GM12878 (cell line): ENCODE measurements around the gene SLC2A14. TPM values are rescaled to one million over a fixed set of nuclear protein-coding genes. Genes with fewer than 3 reads are reported as not detected.

Experiments
- ATAC-seq: fragments of 200-7000 bp; cut with Tn5 transposase; 3 replicates; pipeline ENCODE4 v1.9.1; 2020; ENCODE audit warnings: mild to moderate bottlenecking, moderate library complexity
- BruUV-seq: library from RNA; stranded (reverse); fragments of 400-500 nt; replicated peaks from 2 replicates; lab custom pipeline; 2021; lab: Mats Ljungman, UMichigan
- CTCF ChIA-PET: fragments of 300-600 bp; sonication (Branson Sonifier 250); formaldehyde crosslinking; extraction: SDS; loops from one replicate; lab custom pipeline; 2021; ENCODE audit warnings: inconsistent platforms; lab: Yijun Ruan, JAX
- POLR2A ChIA-PET: fragments of 350-600 bp; formaldehyde crosslinking; extraction: SDS; loops from one replicate; lab custom pipeline; 2021; ENCODE audit warnings: inconsistent platforms; lab: Charles Lee
- RAD21 ChIA-PET: fragments of 300-600 bp; sonication (Branson Sonifier 250); formaldehyde crosslinking; loops from one replicate; lab custom pipeline; 2023; ENCODE audit warnings: antibody characterized with exemption; ENCODE audit not compliant: unreplicated experiment; lab: Charles Lee
- SMC1A ChIA-PET: fragments of 300-600 bp; sonication (Branson Sonifier 250); formaldehyde crosslinking; loops from one replicate; lab custom pipeline; 2023; ENCODE audit not compliant: unreplicated experiment, uncharacterized antibody; lab: Charles Lee
- DNase-seq: peaks from one replicate; pipeline ENCODE4 v3.0.0-alpha.2; 2011; ENCODE audit warnings: low read depth, low spot score
- FAIRE-seq: peaks from 3 replicates; lab custom pipeline; 2011; peaks lifted over from hg19 to GRCh38; lab: Jason Lieb, UNC
- H2AFZ ChIP-seq: 2 replicates; pipeline ENCODE4 v1.6.0; 2011; ENCODE audit warnings: low read depth, low read length, control low read depth; ENCODE audit not compliant: control insufficient read depth
- H3K27ac ChIP-seq: 2 replicates; pipeline ENCODE4 v1.5.1; 2011; ENCODE audit warnings: control low read depth; ENCODE audit not compliant: control insufficient read depth, insufficient read depth
- H3K27me3 ChIP-seq, 2 experiments: replicated peaks in 1 of 2; 2 replicates each; pipeline versions ENCODE4 v1.6.0 to v1.6.1; 2011; ENCODE audit warnings: low read length in 1 of 2; ENCODE audit not compliant: control insufficient read depth in 2 of 2, insufficient read depth in 2 of 2
- H3K36me3 ChIP-seq, 2 experiments: 2 replicates each; pipeline ENCODE4 v1.5.1; 2011; ENCODE audit warnings: low read length in 1 of 2; ENCODE audit not compliant: control insufficient read depth in 2 of 2, insufficient read depth in 2 of 2
- H3K4me1 ChIP-seq: 2 replicates; pipeline ENCODE4 v1.6.1; 2011; ENCODE audit warnings: mild to moderate bottlenecking, low read length, moderate library complexity, mixed read lengths; ENCODE audit not compliant: control insufficient read depth, insufficient read depth
- H3K4me2 ChIP-seq: 2 replicates; pipeline ENCODE4 v1.6.0; 2011; ENCODE audit warnings: control low read depth; ENCODE audit not compliant: control insufficient read depth, insufficient read depth
- H3K4me3 ChIP-seq: fragments of 200-600 bp; sonication (generic); 2 replicates; pipeline ENCODE4 v1.5.1; 2016
- H3K79me2 ChIP-seq: 2 replicates; pipeline ENCODE4 v1.6.0; 2011; ENCODE audit warnings: low read length; ENCODE audit not compliant: control insufficient read depth, insufficient read depth
- H3K9ac ChIP-seq: 2 replicates; pipeline ENCODE4 v1.8.0; 2011; ENCODE audit warnings: low read length, control low read depth, mixed read lengths; ENCODE audit not compliant: control insufficient read depth, insufficient read depth
- H3K9me3 ChIP-seq: replicated peaks from 3 replicates; pipeline ENCODE4 v1.5.1; 2011; ENCODE audit warnings: mild to moderate bottlenecking, low read length; ENCODE audit not compliant: control insufficient read depth, insufficient read depth
- H4K20me1 ChIP-seq: 2 replicates; pipeline ENCODE4 v1.6.0; 2011; ENCODE audit not compliant: control insufficient read depth, insufficient read depth
- CBFB ChIP-seq: IDR thresholded peaks from 2 replicates; pipeline ENCODE4 v1.6.1; 2016; ENCODE audit warnings: antibody characterized with exemption, low read depth
- EGR1 ChIP-seq, 2 experiments: IDR thresholded peaks; 1 replicate in 1 of 2; 2 replicates in 1 of 2; pipeline ENCODE4 v1.6.1; 2011 to 2012; ENCODE audit warnings: low read depth in 2 of 2, low read length in 2 of 2, borderline replicate concordance in 1 of 2, mild to moderate bottlenecking in 1 of 2, moderate library complexity in 1 of 2
- MTA2 ChIP-seq: fragments of 450-650 bp; IDR thresholded peaks from 2 replicates; pipeline ENCODE4 v1.6.1; 2016; ENCODE audit warnings: low read depth, mild to moderate bottlenecking, moderate library complexity
- NFIC ChIP-seq: IDR thresholded peaks from 2 replicates; pipeline ENCODE4 v1.6.1; 2012; ENCODE audit warnings: low read depth, mild to moderate bottlenecking, inconsistent platforms, low read length, moderate library complexity
- REST ChIP-seq: IDR thresholded peaks from 2 replicates; pipeline ENCODE4 v1.6.1; 2012; ENCODE audit warnings: mild to moderate bottlenecking, low read depth, low read length
- SIX5 ChIP-seq: IDR thresholded peaks from 2 replicates; pipeline ENCODE4 v1.6.1; 2011; ENCODE audit warnings: mild to moderate bottlenecking, low read depth, low read length, moderate library complexity; ENCODE audit not compliant: severe bottlenecking
- SMAD1 ChIP-seq: fragments of 450-650 bp; IDR thresholded peaks from 2 replicates; pipeline ENCODE4 v1.6.1; 2018; ENCODE audit warnings: mild to moderate bottlenecking, low read depth; ENCODE audit not compliant: partially characterized antibody
- SUZ12 ChIP-seq: fragments of 200-600 bp; sonication (generic); IDR thresholded peaks from one replicate; pipeline ENCODE4 v1.6.1; 2018; ENCODE audit warnings: antibody characterized with exemption, mild to moderate bottlenecking; ENCODE audit not compliant: unreplicated experiment
- YBX1 ChIP-seq: fragments of 450-650 bp; IDR thresholded peaks from 2 replicates; pipeline ENCODE4 v1.6.1; 2016; ENCODE audit warnings: antibody characterized with exemption
- WGBS: methylation state at CpG from one replicate; pipeline ENCODE4 v1.1.6; 2016; ENCODE audit warnings: low lambda C conversion rate; ENCODE audit not compliant: insufficient replicate concordance, insufficient coverage; ENCODE audit errors: missing lambda C conversion rate; 5-methylcytosine and 5-hydroxymethylcytosine counted together
- in situ Hi-C: fragments of 300-500 bp; cut with MboI; formaldehyde crosslinking; loops from 9 replicates; pipeline ENCODE4 v1.14.3; 2018; ENCODE audit warnings: mixed read lengths
- intact Hi-C: fragments of 100-400 bp; cut with micrococcal nuclease; formaldehyde crosslinking; loops from one replicate; pipeline ENCODE4 v1.14.2; 2022; ENCODE audit not compliant: unreplicated experiment
- polyA plus RNA-seq, 11 experiments: library from polyadenylated mRNA; depleted of rRNA in 4 of 11; unstranded in 6 of 11; stranded (reverse) in 5 of 11; fragments of >200 nt; fragmentation: Nextera tagmentation in 4 of 11; fragmentation: Illumina TruSeq in 1 of 11; extraction: Ambion mirVana in 4 of 11; extraction: Trizol in 1 of 11; gene quantifications; 1 replicate in 1 of 11; 2 replicates in 10 of 11; pipeline versions ENCODE4 v1.2.1 to v1.2.3, GENCODE V29; 2011 to 2016; ENCODE audit warnings: inconsistent platforms in 2 of 11, missing spikeins in 2 of 11, low read depth in 1 of 11
- total RNA-seq, 4 experiments: library from RNA; depleted of rRNA in 3 of 4; stranded (reverse); fragments of >200 nt in 3 of 4; fragmentation: Illumina TruSeq in 1 of 4; extraction: Trizol in 1 of 4; gene quantifications; 2 replicates each; pipeline versions ENCODE4 v1.2.1 to v1.2.3, GENCODE V29; 2013 to 2021
- TF ChIP-seq, protein P1 (sequence below): fragments of 450-650 bp; IDR thresholded peaks from 2 replicates; pipeline ENCODE4 v1.6.1; 2016; ENCODE audit warnings: mild to moderate bottlenecking, moderate library complexity, borderline replicate concordance
- TF ChIP-seq, protein P2 (sequence below): fragments of 450-650 bp; formaldehyde crosslinking; IDR thresholded peaks from 2 replicates; pipeline ENCODE4 v1.4.0; 2020; ENCODE audit warnings: mild to moderate bottlenecking, moderate library complexity

The SLC2A14 gene
- total and polyA plus RNA-seq, 10 of the 15 experiments (the other 5 are each of a cell fraction or from before 2014, with no cell fraction given): 0.05 to 0.69 (median 0.19) TPM; not detected in 1

GRCh38 chr12:7870335-7870734, 2.4 kb downstream of the SLC2A14 start:
- SMC1A ChIA-PET: no interaction called here
- FAIRE-seq (no peak), ATAC-seq (no peak), DNase-seq (no peak)
- RAD21 ChIA-PET: interaction anchor here (0.6 kb wide), 1 partner anchor 106 kb away, joined by 3 read pairs; no protein-coding TSS in a partner anchor
- H3K4me1 ChIP-seq: no peaks in the 10 kb centered on the region
- H3K27me3 ChIP-seq: no peaks in the 10 kb centered on the region; a peak in 2 of 4 replicates
- H4K20me1 ChIP-seq: no peaks in the 10 kb centered on the region
- POLR2A ChIA-PET: no interaction called here
- H2AFZ ChIP-seq: no peak overlapping the region
- in situ Hi-C loops: no loop called here
- no peaks in the 10 kb centered on the region for H3K79me2 ChIP-seq
- CTCF ChIA-PET: interaction anchor here (0.5 kb wide), 1 partner anchor 215 kb away, joined by 3 read pairs; no protein-coding TSS in a partner anchor
- no peak overlapping the region for H3K4me3 ChIP-seq
- H3K9me3 ChIP-seq: no peaks in the 10 kb centered on the region
- H3K9ac ChIP-seq: no peak overlapping the region
- H3K36me3 ChIP-seq: no peaks in the 10 kb centered on the region
- no peak overlapping the region for H3K4me2 ChIP-seq
- intact Hi-C loops: no loop called here
- no TSS peak for BruUV-seq
- no peak overlapping the region for H3K27ac ChIP-seq
- 30% methylated on average over 3 of the region's 3 CpGs for WGBS
- no peak for TF ChIP-seq EGR1 (IDR thresholded peaks at IDR 0.05; ENCODE audit: borderline replicate concordance in 1 of 2, low read depth in 2 of 2, low read length in 2 of 2)
- no peak for TF ChIP-seq YBX1
- TF ChIP-seq, protein P1, sequence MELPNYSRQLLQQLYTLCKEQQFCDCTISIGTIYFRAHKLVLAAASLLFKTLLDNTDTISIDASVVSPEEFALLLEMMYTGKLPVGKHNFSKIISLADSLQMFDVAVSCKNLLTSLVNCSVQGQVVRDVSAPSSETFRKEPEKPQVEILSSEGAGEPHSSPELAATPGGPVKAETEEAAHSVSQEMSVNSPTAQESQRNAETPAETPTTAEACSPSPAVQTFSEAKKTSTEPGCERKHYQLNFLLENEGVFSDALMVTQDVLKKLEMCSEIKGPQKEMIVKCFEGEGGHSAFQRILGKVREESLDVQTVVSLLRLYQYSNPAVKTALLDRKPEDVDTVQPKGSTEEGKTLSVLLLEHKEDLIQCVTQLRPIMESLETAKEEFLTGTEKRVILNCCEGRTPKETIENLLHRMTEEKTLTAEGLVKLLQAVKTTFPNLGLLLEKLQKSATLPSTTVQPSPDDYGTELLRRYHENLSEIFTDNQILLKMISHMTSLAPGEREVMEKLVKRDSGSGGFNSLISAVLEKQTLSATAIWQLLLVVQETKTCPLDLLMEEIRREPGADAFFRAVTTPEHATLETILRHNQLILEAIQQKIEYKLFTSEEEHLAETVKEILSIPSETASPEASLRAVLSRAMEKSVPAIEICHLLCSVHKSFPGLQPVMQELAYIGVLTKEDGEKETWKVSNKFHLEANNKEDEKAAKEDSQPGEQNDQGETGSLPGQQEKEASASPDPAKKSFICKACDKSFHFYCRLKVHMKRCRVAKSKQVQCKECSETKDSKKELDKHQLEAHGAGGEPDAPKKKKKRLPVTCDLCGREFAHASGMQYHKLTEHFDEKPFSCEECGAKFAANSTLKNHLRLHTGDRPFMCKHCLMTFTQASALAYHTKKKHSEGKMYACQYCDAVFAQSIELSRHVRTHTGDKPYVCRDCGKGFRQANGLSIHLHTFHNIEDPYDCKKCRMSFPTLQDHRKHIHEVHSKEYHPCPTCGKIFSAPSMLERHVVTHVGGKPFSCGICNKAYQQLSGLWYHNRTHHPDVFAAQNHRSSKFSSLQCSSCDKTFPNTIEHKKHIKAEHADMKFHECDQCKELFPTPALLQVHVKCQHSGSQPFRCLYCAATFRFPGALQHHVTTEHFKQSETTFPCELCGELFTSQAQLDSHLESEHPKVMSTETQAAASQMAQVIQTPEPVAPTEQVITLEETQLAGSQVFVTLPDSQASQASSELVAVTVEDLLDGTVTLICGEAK: no peak
- TF ChIP-seq, protein P2, sequence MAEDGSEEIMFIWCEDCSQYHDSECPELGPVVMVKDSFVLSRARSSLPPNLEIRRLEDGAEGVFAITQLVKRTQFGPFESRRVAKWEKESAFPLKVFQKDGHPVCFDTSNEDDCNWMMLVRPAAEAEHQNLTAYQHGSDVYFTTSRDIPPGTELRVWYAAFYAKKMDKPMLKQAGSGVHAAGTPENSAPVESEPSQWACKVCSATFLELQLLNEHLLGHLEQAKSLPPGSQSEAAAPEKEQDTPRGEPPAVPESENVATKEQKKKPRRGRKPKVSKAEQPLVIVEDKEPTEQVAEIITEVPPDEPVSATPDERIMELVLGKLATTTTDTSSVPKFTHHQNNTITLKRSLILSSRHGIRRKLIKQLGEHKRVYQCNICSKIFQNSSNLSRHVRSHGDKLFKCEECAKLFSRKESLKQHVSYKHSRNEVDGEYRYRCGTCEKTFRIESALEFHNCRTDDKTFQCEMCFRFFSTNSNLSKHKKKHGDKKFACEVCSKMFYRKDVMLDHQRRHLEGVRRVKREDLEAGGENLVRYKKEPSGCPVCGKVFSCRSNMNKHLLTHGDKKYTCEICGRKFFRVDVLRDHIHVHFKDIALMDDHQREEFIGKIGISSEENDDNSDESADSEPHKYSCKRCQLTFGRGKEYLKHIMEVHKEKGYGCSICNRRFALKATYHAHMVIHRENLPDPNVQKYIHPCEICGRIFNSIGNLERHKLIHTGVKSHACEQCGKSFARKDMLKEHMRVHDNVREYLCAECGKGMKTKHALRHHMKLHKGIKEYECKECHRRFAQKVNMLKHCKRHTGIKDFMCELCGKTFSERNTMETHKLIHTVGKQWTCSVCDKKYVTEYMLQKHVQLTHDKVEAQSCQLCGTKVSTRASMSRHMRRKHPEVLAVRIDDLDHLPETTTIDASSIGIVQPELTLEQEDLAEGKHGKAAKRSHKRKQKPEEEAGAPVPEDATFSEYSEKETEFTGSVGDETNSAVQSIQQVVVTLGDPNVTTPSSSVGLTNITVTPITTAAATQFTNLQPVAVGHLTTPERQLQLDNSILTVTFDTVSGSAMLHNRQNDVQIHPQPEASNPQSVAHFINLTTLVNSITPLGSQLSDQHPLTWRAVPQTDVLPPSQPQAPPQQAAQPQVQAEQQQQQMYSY (CRISPR knock-in tag): no peak
- TF ChIP-seq CBFB: no peak
- no peak for TF ChIP-seq NFIC
- TF ChIP-seq SIX5: no peak
- no peak for TF ChIP-seq SUZ12
- no peak for TF ChIP-seq MTA2
- no peak for TF ChIP-seq REST
- TF ChIP-seq SMAD1: no peak
